Upper lobe of left lung (tissue), 4 donors: Measurements from ENCODE around the gene VPS18.

Experiments
- CTCF ChIP-seq, 6 experiments: fragments of 450-650 bp in 4 of 6; fragments of 200-600 bp in 2 of 6; sonication (generic) in 2 of 6; IDR thresholded peaks; one replicate each; pipeline ENCODE4 v1.5.1; 2016 to 2019; ENCODE audit warnings: antibody characterized with exemption in 6 of 6
- POLR2A ChIP-seq, 4 donors: fragments of 450-650 bp; IDR thresholded peaks; one replicate each; pipeline ENCODE4 v1.5.1; 2016 to 2017; ENCODE audit warnings: antibody characterized with exemption in 4 of 4, mild to moderate bottlenecking in 2 of 4
- POLR2AphosphoS5 ChIP-seq, 2 donors: sonication (generic); formaldehyde crosslinking; IDR thresholded peaks; one replicate each; pipeline ENCODE4 v1.5.1; 2017; ENCODE audit warnings: antibody characterized with exemption in 2 of 2

- TF ChIP-seq POLR2AphosphoS5 (IDR thresholded peaks at IDR 0.05) (no peak), CTCF (IDR thresholded peaks at IDR 0.05) (no peak), POLR2A (IDR thresholded peaks at IDR 0.05) (no peak)
Measured at GRCh38 chr15:40938536-40938870, 44.3 kb downstream of the VPS18 start.
